ENCODE data around the gene IL21R.

DNA sequence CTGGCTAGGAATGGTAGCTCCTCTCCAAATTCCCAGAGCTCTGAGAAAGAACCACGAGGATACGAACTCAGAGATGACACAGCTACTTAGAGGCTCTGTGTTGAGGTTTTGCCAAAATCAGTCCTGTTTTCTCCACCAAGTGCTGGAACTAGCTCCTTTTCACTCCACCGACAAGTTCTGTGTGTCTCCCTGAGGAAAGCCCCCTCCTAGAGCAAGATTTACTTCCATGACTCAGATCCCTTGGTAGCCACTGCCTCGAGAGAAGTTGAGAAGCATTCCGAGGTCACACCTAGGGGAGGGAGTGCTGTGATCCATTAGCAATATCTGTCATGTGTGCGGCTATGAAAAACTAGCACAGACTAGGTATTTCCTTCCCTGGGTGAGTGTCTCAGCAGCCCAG lies 30.6 kb downstream of the IL21R start:
- TF ChIP-seq RARB (CRISPR knock-in tag; IDR thresholded peaks at IDR 0.05) (no peak), PPARA (CRISPR knock-in tag; IDR thresholded peaks at IDR 0.05; ENCODE audit: borderline replicate concordance) (no peak)
